CD4-positive, alpha-beta T cell treated with Interleukin-12 subunit alpha and Interleukin-12 subunit beta, for 1 hour (primary cell): Measurements from ENCODE around the gene CD300E.
"Not testable (repeated sequence)": the region's sequence is repeated elsewhere in the genome, so short reads cannot be mapped to it uniquely, and the experiment has no call there.

Experiments used
- DNase-seq: peaks from one replicate; pipeline ENCODE4 v3.0.0-alpha.2; 2020

Gene CD300E, protein sequence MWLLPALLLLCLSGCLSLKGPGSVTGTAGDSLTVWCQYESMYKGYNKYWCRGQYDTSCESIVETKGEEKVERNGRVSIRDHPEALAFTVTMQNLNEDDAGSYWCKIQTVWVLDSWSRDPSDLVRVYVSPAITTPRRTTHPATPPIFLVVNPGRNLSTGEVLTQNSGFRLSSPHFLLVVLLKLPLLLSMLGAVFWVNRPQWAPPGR

DNA sequence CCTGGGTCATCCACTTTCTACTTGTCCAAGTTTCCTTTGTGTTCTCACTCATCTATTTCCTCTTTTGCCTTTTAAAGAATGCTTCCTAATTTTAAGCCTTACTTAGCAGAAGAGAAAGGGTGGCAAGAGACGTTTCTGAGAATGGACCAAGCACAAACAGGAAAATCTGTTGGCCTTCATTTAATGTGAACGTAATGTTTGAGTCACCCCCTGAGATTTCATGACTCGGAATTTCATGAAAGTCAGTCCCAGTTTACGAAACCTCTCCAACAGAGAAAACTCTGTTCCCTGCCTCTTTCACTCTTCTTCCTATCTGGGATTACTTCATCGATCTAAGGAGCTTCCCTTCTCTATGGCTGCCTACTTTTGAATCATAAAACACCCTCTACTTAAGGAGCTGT, at the start of gene CD300E:
TSS of gene CD300E (minus strand) at position 46 of the 401 bp plus-strand sequence. CDS start 117 bp downstream, outside the sequence.
- DNase-seq = no peak

DNA sequence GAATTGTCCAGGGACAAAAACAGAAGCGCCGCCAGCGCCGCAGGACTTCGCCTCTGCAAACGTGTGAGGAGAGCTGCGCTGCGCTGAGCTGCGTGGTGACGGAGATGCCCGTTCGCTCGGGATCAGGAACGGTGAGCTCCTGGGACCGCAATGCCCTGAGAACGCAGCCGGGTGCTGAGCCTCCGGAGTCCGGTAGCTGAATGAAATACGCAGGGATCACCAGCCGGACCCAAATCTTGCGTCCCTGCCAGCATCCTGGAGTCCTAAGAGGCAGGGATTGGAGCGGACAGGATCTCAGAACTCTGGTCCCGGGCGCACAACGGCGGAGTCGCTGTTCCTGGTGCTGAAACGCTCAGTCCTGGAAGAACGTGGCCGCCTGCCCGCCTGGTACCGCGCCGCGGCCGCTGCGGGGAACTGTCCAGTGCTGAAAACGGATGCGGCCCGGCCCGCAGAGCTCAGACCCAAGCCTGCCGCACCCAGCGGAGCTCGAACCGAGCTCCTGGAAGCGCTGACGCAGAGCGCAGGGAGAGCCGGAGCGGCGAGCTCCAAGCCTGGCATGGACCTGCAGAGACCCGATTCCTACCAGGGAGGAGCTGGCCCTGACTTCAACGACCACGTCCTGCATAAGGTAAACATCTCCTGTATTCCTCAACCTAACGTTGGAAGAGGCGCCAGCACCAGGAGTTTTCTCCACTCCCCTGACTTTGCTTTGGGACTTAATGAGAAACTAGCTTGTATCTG, 47.7 kb upstream of the CD300E start:
- DNase-seq = peak; percentile 73

DNA sequence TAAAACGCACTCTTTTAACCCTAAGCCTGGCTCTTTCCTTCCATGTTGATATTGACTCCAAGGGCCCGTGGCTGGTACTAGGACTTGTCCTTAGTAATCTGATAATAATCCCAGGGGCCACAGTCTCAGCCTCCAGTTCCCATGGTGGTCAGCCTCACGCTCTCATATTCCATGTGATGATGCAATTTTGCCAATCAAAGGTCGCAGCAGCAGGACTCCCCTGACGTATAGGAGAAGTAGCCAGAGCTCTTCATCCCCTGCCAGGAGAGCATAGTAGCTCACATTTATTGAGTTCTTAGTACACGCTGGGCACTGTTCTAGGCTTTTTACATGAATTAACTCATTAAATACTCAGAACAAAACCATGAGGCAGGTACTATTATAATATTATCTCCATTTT, 46.8 kb upstream of the CD300E start:
- no peak for DNase-seq

DNA sequence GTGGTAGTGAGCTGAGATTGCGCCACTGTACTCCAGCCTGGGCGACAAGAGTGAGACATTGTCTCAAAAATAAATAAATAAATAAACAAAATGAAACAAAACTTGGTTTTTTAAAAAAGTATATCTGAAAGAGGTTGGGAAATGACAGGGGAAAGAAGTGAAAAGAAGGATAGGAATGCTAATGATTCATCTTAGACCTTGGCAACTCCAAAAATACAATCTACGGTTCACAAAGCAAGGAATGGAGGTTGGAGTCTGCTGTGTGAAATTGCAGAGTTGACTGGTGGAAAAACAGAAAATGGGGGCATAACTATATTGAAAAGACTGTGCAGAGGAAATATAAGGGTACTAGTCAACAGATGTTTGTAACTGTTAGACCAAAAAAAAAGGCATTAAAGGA, 40.0 kb upstream of the CD300E start:
- DNase-seq = no peak

DNA sequence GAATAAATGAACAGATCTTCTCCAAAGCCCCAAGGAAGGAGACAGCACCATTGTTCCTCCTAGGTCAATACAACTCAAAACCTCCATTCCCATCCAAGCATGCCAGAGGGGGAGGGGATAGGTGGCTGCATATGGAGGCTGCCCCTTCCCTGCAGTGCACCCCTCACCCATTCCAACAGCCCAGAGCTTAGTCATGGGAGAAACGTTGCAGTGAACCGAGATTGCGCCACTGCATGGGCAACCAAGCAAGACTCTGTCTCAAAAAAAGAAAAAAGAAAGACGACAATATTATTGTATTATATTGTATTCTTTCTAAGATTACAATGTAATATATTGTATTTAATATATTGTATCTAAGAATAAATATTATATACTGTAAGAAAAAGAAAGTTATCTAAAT, 36.4 kb upstream of the CD300E start:
- DNase-seq = no peak

DNA sequence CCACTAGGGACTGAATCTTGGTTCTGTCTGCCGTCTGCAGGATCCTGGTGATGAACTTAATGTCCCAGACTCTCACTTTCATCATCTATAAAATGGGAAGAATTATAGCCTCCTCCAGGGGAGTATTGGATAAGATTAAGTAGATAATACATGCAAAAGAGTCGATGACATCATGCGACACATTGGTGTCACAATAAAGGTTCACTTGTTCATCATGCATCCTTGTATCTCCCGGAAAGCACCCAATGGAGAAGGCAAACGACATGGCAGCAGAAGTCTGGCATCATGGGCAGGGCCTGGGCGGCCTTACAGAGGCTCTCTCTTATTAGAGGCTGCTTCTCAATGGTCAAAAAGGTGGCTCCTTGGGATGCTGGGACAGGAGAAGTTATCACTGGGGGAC, 35.1 kb upstream of the CD300E start:
- no peak for DNase-seq

DNA sequence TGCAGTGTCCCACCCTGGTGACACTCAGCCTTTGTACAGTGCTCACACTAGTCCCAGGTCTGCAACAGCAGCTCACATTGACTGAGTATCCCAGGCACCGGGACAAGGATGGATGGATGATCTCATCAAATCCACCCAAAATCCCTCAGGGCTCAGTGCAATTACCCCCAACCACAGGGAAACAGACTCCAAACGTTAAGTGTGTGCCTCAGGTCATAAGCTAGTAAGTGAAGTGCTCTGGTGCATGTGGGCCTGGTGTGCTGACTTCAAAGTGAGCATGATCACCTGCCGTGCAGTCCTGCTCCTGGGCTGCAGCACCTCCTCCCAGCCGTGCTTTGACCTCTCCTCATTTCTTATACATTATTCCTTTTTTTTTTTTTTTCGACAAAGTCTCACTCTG, 31.2 kb upstream of the CD300E start:
- DNase-seq = no peak

DNA sequence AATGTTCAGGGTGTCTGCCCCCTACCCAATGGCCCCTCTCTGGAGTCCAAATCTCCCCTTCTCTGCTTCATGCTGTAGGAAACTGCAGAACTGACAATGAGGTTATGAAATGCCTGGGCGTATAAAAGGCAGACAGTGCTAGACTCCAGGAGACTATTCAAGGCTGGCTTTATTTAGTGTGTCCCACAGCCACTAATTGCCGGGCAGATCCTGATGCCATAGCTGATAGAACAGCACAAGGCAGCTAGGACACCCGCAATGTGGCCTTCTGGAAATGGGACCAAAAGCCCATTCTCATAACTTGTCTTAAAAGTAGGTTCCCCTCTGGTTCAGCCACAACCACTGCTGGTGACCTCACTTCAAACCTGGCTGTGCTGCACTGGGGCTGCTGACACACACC, 28.5 kb upstream of the CD300E start:
- no peak for DNase-seq

DNA sequence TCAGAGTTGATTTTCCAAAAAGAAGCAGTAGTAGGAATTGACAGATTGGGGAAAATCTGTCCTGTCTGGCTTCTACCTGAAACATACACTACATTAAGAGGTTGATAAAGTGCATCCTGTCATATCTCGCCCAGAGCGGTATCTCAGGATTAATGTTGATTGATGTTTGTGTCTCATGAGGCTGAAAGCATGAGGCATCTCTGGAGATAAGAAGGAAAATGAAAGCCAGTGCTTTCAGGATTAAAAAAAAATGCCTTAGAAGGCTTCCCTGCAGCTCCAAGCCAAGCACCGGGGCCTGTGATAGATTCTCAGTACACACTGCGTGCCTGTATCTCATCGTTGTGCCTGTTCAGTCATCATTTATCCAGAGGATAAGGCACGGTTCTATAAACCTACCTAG, 26.4 kb upstream of the CD300E start:
- DNase-seq = no peak

DNA sequence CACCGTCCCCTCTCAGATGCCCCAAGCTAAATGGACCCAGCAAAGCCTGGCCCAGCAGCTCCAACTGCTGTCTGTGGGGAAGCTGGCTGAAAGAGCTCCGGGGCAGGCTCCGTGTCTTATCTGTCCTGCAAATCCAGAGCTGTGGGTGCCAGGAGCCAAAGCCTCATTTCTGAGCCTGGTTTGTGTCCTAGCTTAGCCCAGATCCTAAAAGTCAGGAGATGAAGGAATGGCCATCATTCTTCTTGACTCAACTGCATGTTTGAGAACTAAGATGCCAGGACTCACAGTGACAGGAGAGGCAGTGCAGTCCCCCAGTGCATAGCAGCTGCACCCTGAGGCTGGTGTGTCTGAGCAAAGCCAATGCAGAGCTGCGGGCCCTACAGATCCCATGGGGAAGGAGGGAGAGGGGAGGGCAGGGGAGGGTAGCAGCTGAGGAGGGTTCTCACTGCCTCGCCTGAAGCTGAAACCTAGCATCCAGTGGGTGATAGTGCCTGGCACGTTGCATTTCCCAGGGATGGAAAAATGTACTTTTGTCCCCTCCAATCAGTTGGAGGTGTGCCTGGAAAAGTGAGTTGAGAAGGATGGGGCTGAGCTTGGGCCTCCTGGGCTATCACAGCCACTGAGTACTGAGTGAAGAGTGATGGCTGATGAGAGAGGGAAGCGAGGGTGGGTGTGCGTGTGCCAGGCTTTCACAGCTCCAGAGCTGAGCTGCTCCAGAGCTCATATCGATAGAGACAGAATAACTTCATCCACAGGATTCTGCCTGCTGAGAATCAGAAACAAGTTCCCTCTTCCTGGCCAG, 24.5 kb upstream of the CD300E start:
- no peak for DNase-seq

DNA sequence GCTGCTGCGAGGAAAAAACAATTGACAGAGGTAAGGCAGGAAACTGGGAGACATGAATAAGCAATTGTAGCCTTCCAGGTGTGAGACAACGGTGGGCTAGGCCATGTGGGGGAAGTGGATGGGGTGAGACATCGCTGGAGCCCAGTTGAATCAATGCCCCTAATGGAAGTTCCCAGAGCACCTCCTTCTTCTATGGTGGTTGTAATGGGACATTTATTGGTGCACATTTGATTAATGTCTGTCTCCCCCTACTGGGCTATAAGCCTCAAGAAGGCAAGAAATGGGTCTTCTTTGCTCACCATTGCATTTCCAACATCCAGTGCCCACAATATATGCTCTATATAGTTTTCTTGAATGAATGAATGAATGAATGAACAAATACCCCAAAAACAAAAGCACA, 22.7 kb upstream of the CD300E start:
- peak; percentile 18 for DNase-seq

DNA sequence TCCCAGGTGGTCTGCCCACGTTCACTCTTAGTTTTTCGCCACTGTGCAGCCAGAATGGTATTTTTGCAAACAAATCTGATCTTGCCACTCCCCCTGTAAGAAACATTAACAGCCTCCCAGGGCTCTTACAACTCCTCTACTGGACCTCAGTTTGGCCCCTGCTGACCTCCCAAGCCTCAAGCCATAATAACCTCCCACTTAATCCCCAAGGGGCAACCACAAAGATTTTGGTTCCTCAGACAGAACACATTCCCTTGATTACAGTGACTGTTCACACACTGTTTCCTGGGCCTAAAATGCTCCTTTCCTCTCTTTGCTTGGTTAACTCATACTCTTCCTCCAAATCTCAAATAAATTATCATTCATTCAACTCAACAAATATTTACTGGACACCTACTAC, 21.5 kb upstream of the CD300E start:
- DNase-seq = no peak

DNA sequence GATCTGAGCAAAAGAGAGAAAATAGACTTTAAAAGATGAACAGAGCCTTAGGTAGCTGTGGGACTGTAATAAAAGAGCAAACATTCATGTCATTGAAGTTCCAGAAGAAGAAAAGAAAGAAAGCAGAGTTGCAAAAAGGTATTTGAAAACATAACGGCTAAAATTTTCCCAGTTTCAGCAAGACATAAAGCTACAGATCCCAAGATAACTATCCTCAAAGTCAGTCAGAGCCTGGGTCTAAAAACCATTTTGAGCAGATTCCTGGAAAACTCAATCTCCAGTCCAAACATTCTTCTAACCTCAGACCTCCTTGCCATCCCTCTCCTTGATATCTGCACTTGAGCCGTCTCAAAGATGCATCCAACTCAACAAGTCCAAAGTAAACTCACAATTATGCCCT, 20.9 kb upstream of the CD300E start:
- DNase-seq = no peak

DNA sequence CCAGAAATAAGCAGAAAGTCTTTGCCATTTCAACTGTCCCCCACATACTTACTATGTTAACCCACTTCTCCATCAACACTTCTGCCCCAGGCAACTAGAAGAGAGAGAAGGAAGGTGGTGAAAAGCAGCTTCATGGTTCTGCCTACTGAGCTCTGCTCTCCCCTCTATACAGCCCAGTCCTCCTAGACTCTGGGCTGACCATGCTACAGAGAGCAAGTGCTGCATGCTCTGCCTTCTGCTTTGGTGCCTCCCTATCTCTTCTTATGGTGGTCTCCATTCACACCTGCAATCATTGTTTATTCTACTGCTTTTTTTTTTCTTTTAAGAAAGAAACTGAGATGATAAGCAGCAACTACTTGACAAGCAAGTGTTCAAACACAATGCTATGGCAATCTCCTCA, 20.3 kb upstream of the CD300E start:
- DNase-seq = no peak

DNA sequence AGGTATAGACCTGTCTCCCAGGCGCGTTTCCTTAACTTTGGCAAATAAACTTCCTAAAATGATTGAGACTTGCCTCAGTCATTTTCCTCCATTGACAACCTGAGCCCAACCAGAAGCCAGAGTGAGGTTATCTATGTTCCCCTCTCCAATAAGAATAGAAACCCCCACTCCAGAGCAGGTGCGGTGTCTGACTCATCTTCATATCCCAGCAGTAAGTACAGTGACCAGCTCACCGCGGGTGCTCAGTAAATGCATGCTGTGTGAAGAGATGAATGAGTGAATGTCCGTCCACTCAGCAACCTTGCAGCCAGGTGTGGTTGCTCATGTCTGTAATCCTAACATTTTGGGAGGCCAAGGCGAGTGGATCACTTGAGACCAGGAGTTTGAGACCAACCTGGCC, 19.5 kb upstream of the CD300E start:
- DNase-seq = no peak

DNA sequence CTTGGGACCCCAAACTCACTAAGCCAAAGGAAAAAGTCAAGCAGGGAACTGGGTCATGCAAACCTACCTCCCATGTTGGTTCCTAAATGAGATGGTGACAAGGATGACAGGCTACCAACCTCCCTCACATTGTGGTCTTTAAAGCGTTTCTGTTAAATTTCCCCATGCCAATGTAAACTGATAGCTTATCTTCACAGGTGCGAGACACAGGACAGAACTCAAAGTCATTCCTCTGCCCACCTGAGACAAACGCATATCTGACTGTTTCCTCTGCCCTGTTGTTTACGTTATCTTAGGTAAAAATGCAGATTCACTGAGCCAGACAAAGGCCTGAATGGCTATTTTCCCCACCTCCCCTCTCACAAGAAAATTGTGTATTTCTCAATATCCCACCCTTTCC, 19.0 kb upstream of the CD300E start:
- DNase-seq = no peak

DNA sequence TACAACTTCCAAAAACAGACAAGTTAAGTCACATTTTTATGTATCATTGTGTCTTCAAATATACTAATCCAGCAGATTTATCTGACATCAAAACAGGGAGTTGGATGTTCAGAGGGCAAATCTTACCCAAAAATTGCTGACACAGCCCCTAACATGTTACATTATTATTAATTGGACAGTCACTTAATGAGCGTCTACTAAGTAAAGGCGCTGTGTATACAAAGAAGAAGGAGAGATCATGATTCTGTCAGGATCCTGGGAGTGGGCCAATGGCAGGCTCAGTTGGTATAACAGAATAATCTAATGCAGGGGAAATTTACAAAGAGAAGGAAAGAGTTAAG, 18.4 kb upstream of the CD300E start:
- DNase-seq = no peak

DNA sequence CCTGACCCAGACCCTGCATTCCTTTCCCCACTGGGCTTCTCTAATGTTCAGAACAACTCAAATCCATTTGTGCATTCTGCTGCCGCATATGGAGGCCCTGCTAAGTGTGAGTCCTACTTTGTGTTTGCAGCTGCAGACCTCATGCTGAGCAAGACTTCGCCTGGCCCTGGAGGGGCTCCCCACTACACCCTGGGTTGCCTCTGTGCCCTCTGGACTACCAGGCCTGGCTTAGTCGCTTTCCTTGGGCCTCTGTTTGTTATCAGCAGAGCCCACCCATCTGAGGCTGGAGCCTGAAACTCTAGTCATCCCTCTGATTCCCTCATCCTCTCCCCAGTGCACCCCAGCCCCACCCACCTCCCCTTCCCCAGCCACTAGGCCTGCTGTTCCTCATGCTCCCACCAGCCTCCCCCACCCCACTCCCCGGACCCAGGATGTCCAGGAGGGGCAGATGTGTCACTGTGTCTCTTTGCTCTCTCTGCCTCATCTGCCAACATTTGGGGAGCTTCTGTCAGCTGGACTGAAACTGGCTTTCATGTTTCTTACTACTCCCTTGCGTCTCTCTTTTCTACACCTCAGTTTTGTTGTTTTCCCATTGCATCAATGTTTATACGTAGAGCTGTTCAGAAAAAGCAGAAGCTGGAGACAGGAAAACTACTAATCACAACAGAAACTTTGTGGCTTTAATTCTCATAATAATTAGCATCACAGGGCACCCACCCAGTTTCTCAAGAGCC, 17.9 kb upstream of the CD300E start:
- no peak for DNase-seq

DNA sequence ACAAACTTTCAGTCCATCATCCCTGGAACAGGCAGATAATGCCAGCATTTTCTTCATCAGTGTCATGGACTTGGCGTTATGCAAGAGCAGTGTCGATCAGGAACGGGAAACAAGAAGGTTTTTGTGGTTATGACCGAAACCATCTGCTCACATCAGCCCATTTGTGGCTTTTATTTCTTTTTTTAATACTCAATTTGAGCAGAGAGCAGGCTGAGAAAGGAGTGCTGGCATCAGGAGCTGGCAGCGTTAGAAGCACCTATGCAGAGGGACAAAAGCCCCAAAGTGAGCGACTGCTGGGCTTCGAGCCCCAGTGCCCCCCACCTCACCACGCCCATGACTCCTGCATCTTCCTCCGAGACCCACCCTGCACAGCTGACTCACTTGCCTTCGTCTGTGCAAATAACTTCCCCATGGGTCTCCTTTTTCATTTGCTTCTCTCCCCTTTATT, 16.2 kb upstream of the CD300E start:
- peak; percentile 9 for DNase-seq

DNA sequence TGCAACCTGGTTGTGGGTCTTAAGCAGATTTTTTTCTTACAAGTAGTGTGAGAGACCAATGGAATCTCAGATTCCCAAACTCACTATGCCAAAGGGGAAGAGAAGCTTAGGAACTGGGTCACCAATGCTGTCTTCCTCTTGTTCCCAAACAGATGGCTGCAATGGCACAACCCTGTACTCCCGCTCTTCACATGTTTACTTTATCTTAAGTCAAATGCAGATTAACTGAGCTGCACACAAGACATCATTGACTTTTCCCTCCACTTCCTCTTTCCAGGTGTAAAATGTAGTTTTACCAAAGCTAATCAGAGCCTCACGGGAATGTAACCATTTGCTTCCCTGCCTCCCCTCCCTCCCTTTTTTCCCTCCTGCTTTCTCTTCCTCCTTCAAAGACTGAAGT, 14.4 kb upstream of the CD300E start:
- no peak for DNase-seq

DNA sequence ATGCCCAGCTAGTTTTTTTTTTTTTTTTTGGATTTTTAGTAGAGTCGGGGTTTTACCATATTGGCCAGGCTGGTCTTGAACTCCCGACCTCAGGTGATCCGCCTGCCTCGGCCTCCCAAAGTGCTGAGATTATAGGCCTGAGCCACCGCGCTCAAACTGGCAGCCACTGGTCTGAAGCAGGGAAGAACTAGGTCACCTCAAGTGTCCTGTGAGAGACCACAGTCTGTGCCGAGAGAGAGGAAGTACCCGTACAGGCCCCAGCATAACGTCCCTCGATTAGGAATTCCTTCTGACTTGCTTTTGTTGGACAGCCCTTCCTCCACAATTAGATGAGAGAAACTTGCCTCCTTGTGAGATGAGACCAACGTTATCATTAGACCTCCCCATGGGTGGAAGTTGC, 13.7 kb upstream of the CD300E start:
- DNase-seq = no peak

DNA sequence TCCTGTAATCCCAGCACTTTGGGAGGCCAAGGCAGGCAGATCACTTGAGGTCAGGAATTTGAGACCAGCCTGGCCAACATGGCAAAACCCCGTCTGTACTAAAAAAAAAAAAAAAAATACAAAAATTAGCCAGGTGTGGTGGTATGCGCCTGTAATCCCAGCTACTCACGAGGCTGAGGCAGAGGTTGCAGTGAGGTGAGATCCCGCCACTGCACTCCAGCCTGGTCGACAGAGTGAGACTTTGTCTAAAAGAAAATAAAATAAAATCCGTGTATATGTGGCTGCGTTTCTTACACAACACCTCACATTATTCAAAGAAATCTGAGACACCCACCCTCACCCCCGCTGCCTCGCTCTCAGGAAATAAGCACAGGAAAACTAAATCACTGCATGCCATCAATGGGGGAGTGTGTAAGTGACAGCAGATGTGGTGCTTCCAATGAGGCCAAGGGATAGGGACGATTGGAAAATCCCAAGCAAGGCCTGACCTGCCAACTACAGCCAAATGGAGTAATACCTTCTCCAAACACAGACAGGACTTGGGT, 13.1 kb upstream of the CD300E start:
- not testable (repeated sequence) for DNase-seq

DNA sequence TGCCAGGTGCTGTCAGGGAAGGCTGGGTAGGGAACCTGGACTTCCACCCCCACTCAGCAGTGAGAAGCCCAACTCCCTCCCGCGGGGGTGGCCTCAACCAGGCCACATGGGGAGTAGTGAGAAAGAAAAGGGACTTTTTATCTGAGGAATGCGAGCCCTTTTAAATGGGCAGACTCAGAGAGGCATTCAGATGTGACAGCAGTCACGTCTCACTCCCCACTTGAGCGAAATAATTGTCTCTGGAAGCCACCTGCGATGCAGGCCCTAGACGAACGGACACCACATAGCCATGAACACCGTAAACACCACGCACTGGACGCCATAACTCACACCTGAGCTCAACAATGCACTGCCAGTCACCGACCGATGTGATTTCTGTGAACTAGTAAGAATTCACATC, 11.9 kb upstream of the CD300E start:
- DNase-seq = no peak
